ELF-1 (cell line): ENCODE measurements around the gene KCTD21.

Source experiments
- DNase-seq: peaks from one replicate; pipeline ENCODE4 v3.0.0-alpha.2; 2016; ENCODE audit warnings: low read depth, low spot score

KCTD21 gene

DNA sequence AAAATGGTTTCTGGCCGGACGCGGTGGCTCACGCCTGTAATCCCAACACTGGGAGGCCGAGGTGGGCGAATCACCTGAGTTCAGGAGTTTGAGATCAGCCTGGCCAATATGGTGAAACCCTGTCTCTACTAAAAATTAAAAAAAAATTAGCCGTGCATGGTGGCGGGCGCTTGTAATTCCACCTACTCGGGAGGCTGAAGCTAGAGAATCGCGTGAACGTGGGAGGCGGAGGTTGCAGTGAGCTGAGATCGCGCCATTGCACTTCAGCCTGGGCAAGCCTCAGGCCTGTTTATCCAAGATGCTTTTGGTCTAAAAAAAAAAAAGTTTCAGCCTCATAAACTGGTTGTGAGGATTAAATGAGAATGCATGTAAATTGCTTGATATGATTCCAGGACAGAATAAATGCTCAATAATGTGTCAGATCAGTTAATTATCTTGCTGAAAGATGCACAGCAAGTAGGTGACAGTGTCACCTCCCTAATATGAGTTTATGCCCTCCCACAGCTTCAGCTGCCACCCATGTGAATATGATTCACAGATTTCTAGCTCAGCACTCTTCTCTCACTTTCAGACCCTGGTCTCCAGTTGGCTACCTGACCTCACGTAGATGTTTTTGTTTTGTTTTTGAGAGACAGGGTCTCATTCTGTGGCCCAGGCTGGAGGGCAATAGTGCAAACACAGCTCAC lies 47.9 kb downstream of the KCTD21 start:
- DNase-seq: no peak

GRCh38 chr11:78139422-78140391 lies 48.7 kb downstream of the KCTD21 start, which contains the start of gene ALG8:
Gene ALG8, minus strand, starts transcription at chr11:78139626. Its CDS starts 38 bp downstream, at chr11:78139588.
- DNase-seq: peak; percentile 96

DNA sequence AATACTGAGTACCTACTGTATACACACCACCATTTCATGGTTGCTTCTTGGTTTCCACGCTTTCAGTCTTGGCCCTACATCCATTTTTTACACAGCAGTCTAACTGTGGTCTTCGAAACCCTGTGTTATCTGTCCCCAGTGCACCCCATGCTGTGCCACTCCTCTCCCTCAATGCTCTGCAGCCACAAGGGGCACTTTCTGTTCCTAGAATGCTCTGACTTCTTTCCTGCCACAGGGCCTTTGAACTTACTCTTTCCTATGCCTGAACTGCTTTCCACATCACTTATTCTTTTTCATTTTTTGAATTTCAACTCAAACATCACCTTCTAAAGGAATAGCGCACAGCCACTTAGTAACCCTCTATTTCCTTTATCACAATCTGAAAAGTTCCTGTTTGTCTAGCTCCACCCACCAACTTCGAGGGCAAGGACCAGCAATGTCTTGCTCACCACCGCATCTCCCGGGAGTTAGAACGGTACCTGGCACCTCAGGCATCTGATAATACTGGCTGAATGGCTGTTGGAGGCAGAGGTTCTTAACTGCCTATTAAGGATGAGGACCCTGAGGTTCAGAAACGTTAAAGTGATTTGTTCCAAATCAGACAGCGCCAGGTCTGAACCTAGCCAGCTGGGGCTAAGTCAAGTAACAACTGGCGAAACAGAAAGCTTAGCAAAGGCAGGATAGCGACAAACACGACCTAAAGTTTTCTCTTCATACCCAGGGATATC lies 49.6 kb downstream of the KCTD21 start:
- no peak for DNase-seq

- DNase-seq: no peak
Observed at GRCh38 chr11:78138291-78138690, 50.1 kb downstream of the KCTD21 start.

DNA sequence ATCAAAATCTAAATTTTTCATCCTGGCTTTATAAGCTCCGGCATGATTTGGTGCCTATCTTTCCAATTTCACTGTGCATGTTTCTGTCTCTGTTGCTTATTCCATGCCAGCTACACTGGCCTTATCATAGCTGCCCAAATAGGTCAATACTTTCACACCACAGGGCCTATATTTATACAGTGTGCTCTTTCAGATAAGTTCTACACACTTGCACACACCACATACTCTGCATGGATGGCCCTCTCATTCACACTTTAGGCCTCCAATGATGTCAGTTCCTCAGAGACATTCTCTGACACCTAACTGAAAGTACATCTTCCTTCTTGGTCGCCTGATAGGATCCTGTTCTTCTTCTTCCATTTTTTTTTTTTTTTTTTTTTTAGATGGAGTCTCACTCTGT lies 56.0 kb downstream of the KCTD21 start:
- no peak for DNase-seq

DNA sequence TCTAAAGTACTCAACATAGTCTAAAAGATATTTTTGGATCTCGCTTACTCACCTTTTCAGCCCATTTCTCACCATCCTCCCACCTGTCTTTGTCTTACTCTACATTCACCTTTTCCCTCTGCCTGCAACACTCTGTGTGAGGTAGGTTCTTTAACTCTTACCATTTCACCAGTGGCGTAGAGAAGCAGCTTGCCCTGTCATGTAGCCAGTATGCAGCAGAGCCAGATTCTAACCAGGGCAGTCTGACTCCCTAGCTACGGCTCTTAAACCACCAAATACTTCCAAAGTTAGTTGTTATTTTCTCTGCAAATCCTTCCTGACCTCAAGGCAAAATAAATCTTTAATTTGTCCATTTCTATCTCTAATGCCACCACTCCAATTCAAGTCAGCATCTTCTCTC lies 56.5 kb downstream of the KCTD21 start:
- DNase-seq: no peak

GRCh38 chr11:78127403-78127802 lies 61.0 kb downstream of the KCTD21 start:
- DNase-seq: no peak
